BLaER1 (cell line): ENCODE results near the gene PHF21B.

Source experiments
- H3K27ac ChIP-seq: shearing (Covaris generic); formaldehyde crosslinking; 2 replicates; pipeline ENCODE4 v1.8.1; 2022
- H3K27me3 ChIP-seq: shearing (Covaris generic); formaldehyde crosslinking; 2 replicates; pipeline ENCODE4 v1.8.1; 2022
- H3K36me3 ChIP-seq: shearing (Covaris generic); formaldehyde crosslinking; 2 replicates; pipeline ENCODE4 v1.8.1; 2022
- H3K4me1 ChIP-seq: shearing (Covaris generic); formaldehyde crosslinking; 2 replicates; pipeline ENCODE4 v1.8.1; 2022
- H3K4me2 ChIP-seq: shearing (Covaris generic); formaldehyde crosslinking; 2 replicates; pipeline ENCODE4 v1.8.1; 2022
- H3K4me3 ChIP-seq: shearing (Covaris generic); formaldehyde crosslinking; 2 replicates; pipeline ENCODE4 v1.8.1; 2022
- H3K9ac ChIP-seq: shearing (Covaris generic); formaldehyde crosslinking; 2 replicates; pipeline ENCODE4 v1.8.1; 2022
- H3K9me3 ChIP-seq: shearing (Covaris generic); formaldehyde crosslinking; 2 replicates; pipeline ENCODE4 v1.8.1; 2022
- H4K20me1 ChIP-seq: shearing (Covaris generic); formaldehyde crosslinking; 2 replicates; pipeline ENCODE4 v1.8.1; 2022
- Cebpa-rat ChIP-seq: shearing (Covaris generic); IDR thresholded peaks from 2 replicates; pipeline ENCODE4 v1.8.1; 2022

Gene PHF21B

DNA sequence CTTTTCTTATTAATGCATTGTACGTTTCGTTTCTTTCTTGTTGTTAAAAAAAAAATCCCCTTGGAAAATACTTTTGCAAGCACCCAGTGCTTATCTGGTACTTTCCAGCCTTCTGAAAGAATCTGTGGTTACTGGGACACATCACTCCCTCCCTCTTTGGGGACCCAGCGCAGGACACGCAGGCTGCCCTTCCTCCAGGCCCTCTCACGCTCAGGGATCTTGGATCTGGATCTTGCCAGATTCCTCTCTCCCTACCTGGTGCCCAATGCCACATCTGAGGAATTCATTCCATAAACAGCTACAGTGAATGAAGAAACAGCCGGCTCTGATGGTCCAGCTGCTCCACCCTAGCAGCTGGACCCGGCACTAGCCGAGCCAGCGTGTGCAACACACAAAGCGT, 55.7 kb downstream of the PHF21B start:
- no peaks in the 10 kb centered on the region for H3K4me1 ChIP-seq
- H3K27me3 ChIP-seq: no peaks in the 10 kb centered on the region

GRCh38 chr22:44952863-44953746, 56.7 kb downstream of the PHF21B start:
- Histone ChIP-seq H3K4me2 (no peak overlapping the region), H3K27me3 (no peaks in the 10 kb centered on the region), H3K36me3 (no peaks in the 10 kb centered on the region), H3K4me3 (no peak overlapping the region), H4K20me1 (peaks cover 18% of the 10 kb centered on the region; the same call in 1 of the 2 replicates), H3K9me3 (peaks cover 7% of the 10 kb centered on the region), H3K4me1 (no peaks in the 10 kb centered on the region), H3K9ac (no peak overlapping the region), H3K27ac (no peak overlapping the region)
- TF ChIP-seq Cebpa-rat: no peak

More for the DNA sequence above, 55.7 kb downstream of the PHF21B start:
- TF ChIP-seq Cebpa-rat: no peak
- Histone ChIP-seq H3K9me3 (peaks cover 7% of the 10 kb centered on the region), H3K4me3 (no peak overlapping the region), H3K4me2 (no peak overlapping the region), H3K36me3 (no peaks in the 10 kb centered on the region), H3K27ac (no peak overlapping the region), H4K20me1 (peaks cover 19% of the 10 kb centered on the region; the same call in 1 of the 2 replicates), H3K9ac (no peak overlapping the region)

- Histone ChIP-seq H3K27me3 (no peaks in the 10 kb centered on the region), H3K36me3 (no peaks in the 10 kb centered on the region), H3K4me3 (no peak overlapping the region), H3K9me3 (peaks cover 7% of the 10 kb centered on the region), H3K4me1 (no peaks in the 10 kb centered on the region), H4K20me1 (peaks cover 11% of the 10 kb centered on the region; the same call in 1 of the 2 replicates), H3K4me2 (no peak overlapping the region), H3K9ac (no peak overlapping the region), H3K27ac (no peak overlapping the region)
- no peak for TF ChIP-seq Cebpa-rat
These were observed 58.3 kb downstream of the PHF21B start for GRCh38 chr22:44951510-44951816.

DNA sequence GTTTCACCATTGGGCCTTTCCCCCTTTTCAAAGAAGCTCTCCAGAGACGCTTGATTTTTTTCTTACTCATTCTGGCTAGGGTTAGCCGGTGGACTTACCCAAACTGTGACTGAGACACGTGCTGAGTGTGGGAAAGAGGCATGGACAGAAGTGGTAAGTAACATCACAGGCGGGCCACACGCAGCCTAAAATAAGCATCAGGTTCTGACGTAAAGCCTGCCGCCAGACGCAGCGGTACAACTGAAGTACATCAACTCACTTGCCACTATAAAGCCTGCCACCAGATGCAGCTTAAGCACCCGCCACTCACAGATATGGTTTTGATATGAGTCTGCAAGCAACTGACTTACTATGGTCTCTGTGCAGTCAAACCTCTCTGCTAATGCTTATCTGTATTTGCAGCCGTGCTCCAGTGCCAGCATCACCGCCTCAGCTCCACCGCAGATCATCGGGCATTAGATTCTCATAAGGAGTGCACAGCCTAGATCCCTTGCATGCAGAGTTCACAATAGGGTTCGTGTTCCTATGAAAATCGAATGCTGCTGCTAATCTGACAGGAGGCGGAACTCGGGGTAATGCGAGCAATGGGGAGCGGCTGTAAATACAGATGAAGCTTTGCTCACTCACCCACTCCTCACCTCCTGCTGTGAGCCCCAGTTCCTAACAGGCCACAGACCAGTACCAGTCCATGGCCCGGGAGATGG, 58.8 kb downstream of the PHF21B start:
- TF ChIP-seq Cebpa-rat: no peak
- no peak overlapping the region for H3K4me3 ChIP-seq

GRCh38 chr22:44947846-44948245, 62.0 kb downstream of the PHF21B start:
- no peak overlapping the region for H3K4me3 ChIP-seq
- H3K4me1 ChIP-seq: no peaks in the 10 kb centered on the region
- H3K9ac ChIP-seq: no peak overlapping the region
- H3K9me3 ChIP-seq: peaks cover 7% of the 10 kb centered on the region
- H4K20me1 ChIP-seq: peaks cover 9% of the 10 kb centered on the region; the same call in 1 of the 2 replicates
- no peak overlapping the region for H3K4me2 ChIP-seq
- H3K36me3 ChIP-seq: no peaks in the 10 kb centered on the region
- no peak overlapping the region for H3K27ac ChIP-seq
- no peaks in the 10 kb centered on the region for H3K27me3 ChIP-seq
- TF ChIP-seq Cebpa-rat: no peak

More for the DNA sequence above, 58.8 kb downstream of the PHF21B start:
- Histone ChIP-seq H3K9ac (no peak overlapping the region), H3K4me1 (no peaks in the 10 kb centered on the region), H3K27me3 (no peaks in the 10 kb centered on the region), H4K20me1 (peaks cover 6% of the 10 kb centered on the region; the same call in 1 of the 2 replicates), H3K4me2 (no peak overlapping the region), H3K27ac (no peak overlapping the region), H3K9me3 (peaks cover 7% of the 10 kb centered on the region), H3K36me3 (no peaks in the 10 kb centered on the region)

DNA sequence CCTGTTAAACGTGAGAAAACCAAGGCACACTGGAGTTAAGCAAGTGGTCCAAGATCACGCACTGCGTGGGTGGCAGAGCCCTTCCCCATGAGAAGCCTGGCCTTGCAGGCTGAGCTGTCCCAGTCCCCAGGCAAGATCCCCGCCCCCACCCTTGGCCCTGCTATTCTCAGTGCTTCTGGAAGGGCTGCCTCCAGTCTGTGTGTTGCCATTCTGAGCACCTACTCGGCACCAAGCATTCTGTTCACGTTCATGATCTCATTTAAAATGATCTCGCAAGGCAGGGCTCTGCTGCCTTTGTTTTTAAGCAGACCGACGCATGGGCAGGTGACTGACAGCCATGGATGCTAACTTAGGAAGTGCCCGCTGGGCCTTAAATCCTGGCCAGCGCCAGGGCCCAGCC, 62.8 kb downstream of the PHF21B start:
- TF ChIP-seq Cebpa-rat: no peak
- Histone ChIP-seq H3K27me3 (no peaks in the 10 kb centered on the region), H4K20me1 (peaks cover 9% of the 10 kb centered on the region; the same call in 1 of the 2 replicates), H3K4me1 (peaks cover 5% of the 10 kb centered on the region), H3K9me3 (peaks cover 7% of the 10 kb centered on the region), H3K4me3 (no peak overlapping the region), H3K27ac (no peak overlapping the region), H3K4me2 (no peak overlapping the region), H3K36me3 (no peaks in the 10 kb centered on the region), H3K9ac (no peak overlapping the region)

DNA sequence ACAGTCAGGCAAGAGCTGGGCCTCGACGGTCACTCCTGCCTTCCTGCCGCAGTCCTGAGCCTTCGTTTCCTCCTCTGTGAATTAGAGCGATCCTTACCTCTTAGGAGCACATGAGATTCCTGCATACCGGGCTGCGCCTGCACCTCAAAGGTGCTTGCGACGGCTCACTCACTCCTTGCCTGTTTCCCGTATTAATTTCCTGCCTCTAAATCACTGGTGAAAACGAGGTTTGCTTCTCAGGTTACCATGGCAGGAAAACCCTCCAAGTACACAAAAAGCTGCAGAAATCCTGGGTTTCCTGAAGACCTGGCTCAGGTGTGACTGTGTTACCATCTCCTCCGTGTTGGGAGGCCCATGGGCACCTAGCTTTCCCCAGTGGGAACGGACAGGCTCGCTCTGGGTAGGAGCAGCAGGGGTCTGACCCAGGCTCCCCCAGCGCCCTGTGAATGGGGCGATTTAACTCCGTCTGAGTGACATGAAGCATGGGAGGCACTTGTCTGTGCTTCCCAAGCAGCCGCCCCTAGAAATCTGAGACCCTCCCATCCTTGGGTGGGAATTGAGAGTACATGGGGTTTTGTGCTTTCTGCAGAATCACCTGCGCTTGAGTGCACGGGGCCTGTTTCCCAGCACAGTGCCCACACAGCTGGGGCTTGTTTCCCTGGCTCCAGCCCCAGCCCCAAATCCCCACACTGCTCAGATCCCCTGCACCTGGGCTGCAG, 64.8 kb downstream of the PHF21B start:
- Histone ChIP-seq H3K9me3 (no peaks in the 10 kb centered on the region), H4K20me1 (peaks cover 9% of the 10 kb centered on the region; the same call in 1 of the 2 replicates), H3K4me2 (no peak overlapping the region), H3K4me1 (peaks cover 13% of the 10 kb centered on the region), H3K27me3 (no peaks in the 10 kb centered on the region), H3K4me3 (no peak overlapping the region), H3K9ac (no peak overlapping the region), H3K36me3 (no peaks in the 10 kb centered on the region), H3K27ac (no peak overlapping the region)
- no peak for TF ChIP-seq Cebpa-rat

GRCh38 chr22:44943701-44944324, 66.0 kb downstream of the PHF21B start:
- no peak overlapping the region for H3K27ac ChIP-seq
- peaks cover 13% of the 10 kb centered on the region for H3K4me1 ChIP-seq
- H3K9ac ChIP-seq: no peak overlapping the region
- H3K27me3 ChIP-seq: no peaks in the 10 kb centered on the region
- no peaks in the 10 kb centered on the region for H3K9me3 ChIP-seq
- H4K20me1 ChIP-seq: peaks cover 9% of the 10 kb centered on the region; the same call in 1 of the 2 replicates
- no peak overlapping the region for H3K4me2 ChIP-seq
- TF ChIP-seq Cebpa-rat: no peak
- H3K36me3 ChIP-seq: no peaks in the 10 kb centered on the region
- H3K4me3 ChIP-seq: no peak overlapping the region

DNA sequence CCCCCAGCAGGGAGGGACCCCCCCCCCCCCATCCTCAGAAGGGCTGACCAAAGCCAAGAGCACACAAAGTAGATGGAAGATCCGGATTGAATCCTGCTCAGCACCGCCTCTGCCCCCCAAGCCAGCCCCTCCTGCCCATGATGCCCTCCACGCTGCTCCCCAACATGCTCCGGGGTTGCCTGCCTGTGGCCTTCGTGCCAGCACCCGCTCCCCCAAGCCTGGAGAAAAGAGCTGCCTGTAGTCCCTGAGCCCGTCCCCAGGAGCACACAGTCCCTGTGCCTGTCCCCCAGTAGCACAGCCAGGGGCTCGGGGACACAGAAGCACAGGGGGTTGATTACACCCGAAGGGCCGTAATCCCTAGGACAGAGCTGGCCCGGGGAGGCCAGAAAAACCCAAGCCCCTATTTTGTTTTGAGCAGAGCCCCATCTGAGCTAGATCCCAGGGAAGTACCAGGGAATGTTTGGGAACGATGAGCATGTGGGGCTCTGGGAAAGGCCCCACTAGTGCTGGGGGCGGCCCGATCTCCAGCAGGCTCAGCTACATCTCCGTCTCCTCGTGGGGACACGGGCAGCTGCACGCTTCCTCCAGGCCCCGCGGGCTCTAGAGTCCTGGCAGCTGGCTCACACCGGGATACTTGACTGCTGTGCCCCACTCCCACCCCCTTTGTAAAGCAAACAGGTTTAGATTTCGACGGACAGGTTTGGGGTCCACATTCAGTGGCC, 66.7 kb downstream of the PHF21B start:
- Histone ChIP-seq H3K4me3 (no peak overlapping the region), H3K36me3 (no peaks in the 10 kb centered on the region), H3K9ac (no peak overlapping the region), H3K4me1 (peaks cover 13% of the 10 kb centered on the region), H3K4me2 (no peak overlapping the region), H3K27me3 (no peaks in the 10 kb centered on the region), H3K9me3 (no peaks in the 10 kb centered on the region), H3K27ac (no peak overlapping the region), H4K20me1 (0 out of 2 replicates have a peak, but pooled peaks cover 9% of the 10 kb centered on the region)
- no peak for TF ChIP-seq Cebpa-rat
